Measurements from ENCODE around the gene MITF.

Gene MITF

GRCh38 chr3:69983546-69984265 is 244.4 kb downstream of the MITF start:
- DNase-seq: no peak

- no peak for DNase-seq
Observed at GRCh38 chr3:69985266-69985665, 246.0 kb downstream of the MITF start.

- no peak for DNase-seq
Observed at GRCh38 chr3:69986419-69986818, 247.2 kb downstream of the MITF start.

- DNase-seq: no peak
Observed at GRCh38 chr3:69987833-69988232, 248.6 kb downstream of the MITF start.

GRCh38 chr3:69993757-69994156 is 254.5 kb downstream of the MITF start:
- DNase-seq: no peak

GRCh38 chr3:69994919-69995318 is 255.7 kb downstream of the MITF start:
- DNase-seq: no peak

GRCh38 chr3:69997631-69998307 is 258.5 kb downstream of the MITF start:
- no peak for DNase-seq

- DNase-seq: no peak
Observed at GRCh38 chr3:69998759-69999139, 259.5 kb downstream of the MITF start.

- no peak for DNase-seq
Observed at GRCh38 chr3:69999140-70000027, 260.1 kb downstream of the MITF start, which contains the start of gene SAMMSON. Gene SAMMSON, plus strand, starts transcription at chr3:69999733.

GRCh38 chr3:70000028-70000410 is 260.8 kb downstream of the MITF start:
- no peak for DNase-seq

- no peak for DNase-seq
Observed at GRCh38 chr3:70000563-70001081, 261.4 kb downstream of the MITF start.

- no peak for DNase-seq
Observed at GRCh38 chr3:70003119-70003518, 263.9 kb downstream of the MITF start.

GRCh38 chr3:70006089-70006488 is 266.8 kb downstream of the MITF start:
- DNase-seq: no peak

GRCh38 chr3:70010346-70010745 is 271.1 kb downstream of the MITF start:
- DNase-seq: no peak

- no peak for DNase-seq
Observed at GRCh38 chr3:70011582-70011981, 272.3 kb downstream of the MITF start.

All from activated naive CD4-positive, alpha-beta T cell treated with anti-CD3 and anti-CD28 coated beads, Interleukin-2, amount 50 U/mL, for 16 hours (primary cell).